Esophagus muscularis mucosa (tissue), 4 donors: ENCODE results near the gene ERCC1.

Source experiments
- EP300 ChIP-seq: sonication (generic); formaldehyde crosslinking; IDR thresholded peaks from one replicate; pipeline ENCODE4 v1.6.1; 2017; ENCODE audit warnings: antibody characterized with exemption
- POLR2A ChIP-seq: fragments of 450-650 bp; IDR thresholded peaks from one replicate; pipeline ENCODE4 v1.6.1; 2017; ENCODE audit warnings: antibody characterized with exemption, moderate library complexity, mild to moderate bottlenecking, low read depth
- POLR2AphosphoS5 ChIP-seq, 2 donors: sonication (generic); formaldehyde crosslinking; IDR thresholded peaks; one replicate each; pipeline ENCODE4 v1.6.1; 2017; ENCODE audit warnings: antibody characterized with exemption in 2 of 2
- TF ChIP-seq, protein P1 (sequence below), 3 experiments: fragments of 200-600 bp in 2 of 3; fragments of 450-650 bp in 1 of 3; sonication (generic) in 2 of 3; IDR thresholded peaks; one replicate each; pipeline ENCODE4 v1.5.1; 2017 to 2019; ENCODE audit warnings: antibody characterized with exemption in 3 of 3, mild to moderate bottlenecking in 2 of 3, moderate library complexity in 1 of 3

DNA sequence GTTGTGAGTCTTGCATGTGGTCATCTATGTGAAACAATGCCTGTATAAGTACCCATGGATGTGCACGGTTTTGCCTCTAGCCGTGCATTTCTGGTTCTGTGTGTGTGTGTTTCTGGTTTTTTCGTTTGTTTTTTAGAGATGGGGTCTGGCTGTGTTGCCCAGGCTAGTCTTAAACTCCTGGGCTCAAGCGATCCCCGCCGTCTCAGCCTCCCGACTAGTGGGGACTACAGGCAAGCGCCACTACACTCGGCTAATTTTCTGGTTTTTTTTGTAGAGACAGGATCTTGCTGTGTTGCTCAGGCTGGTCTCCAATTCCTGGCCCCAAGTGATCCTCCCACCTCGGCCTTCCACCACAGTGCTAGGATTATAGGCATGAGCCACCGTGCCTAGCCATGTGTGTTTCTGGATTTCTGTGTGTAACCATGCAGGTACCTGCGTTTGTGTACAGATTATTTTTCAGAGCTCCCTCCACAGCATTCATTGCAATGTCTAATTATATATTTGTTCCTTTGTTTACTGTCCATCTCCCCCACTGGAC lies 28.2 kb upstream of the ERCC1 start:
- TF ChIP-seq, protein P1, sequence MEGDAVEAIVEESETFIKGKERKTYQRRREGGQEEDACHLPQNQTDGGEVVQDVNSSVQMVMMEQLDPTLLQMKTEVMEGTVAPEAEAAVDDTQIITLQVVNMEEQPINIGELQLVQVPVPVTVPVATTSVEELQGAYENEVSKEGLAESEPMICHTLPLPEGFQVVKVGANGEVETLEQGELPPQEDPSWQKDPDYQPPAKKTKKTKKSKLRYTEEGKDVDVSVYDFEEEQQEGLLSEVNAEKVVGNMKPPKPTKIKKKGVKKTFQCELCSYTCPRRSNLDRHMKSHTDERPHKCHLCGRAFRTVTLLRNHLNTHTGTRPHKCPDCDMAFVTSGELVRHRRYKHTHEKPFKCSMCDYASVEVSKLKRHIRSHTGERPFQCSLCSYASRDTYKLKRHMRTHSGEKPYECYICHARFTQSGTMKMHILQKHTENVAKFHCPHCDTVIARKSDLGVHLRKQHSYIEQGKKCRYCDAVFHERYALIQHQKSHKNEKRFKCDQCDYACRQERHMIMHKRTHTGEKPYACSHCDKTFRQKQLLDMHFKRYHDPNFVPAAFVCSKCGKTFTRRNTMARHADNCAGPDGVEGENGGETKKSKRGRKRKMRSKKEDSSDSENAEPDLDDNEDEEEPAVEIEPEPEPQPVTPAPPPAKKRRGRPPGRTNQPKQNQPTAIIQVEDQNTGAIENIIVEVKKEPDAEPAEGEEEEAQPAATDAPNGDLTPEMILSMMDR (IDR thresholded peaks at IDR 0.05), result no peak
- TF ChIP-seq POLR2A (no peak), EP300 (no peak), POLR2AphosphoS5 (IDR thresholded peaks at IDR 0.05) (no peak)
